Measurements from ENCODE around the gene VSTM2B. TPM values are rescaled to one million over a fixed set of nuclear protein-coding genes. Genes with fewer than 3 reads are reported as not detected.
"Not testable (repeated sequence)": the region's sequence is repeated elsewhere in the genome, so short reads cannot be mapped to it uniquely, and the experiment has no call there.

The VSTM2B gene
- total and polyA plus RNA-seq, 11 donors: not detected

DNA sequence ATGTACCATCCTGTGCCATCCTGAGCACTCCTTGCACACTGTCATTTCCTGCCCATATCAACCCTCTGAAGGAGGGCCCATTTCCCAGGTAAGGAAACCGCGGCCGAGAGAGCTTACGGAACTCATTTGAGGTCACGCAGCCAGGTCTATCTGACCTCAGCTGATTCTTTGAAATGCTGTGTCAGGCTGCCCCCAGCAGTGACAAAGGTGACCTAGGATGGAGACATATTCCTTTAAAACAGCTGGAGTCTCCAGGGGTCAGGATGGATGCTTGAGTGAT, 42.2 kb upstream of the VSTM2B start:
- no peak overlapping the region for H3K27ac ChIP-seq
- DNase-seq (peak in 1 of 5 donors; percentile 3), ATAC-seq (no peak)
- TF ChIP-seq POLR2A (IDR thresholded peaks at IDR 0.05) (no peak), CTCF (IDR thresholded peaks at IDR 0.05) (no peak)
- no peak overlapping the region for H3K4me3 ChIP-seq
- H3K27me3 ChIP-seq: peaks cover 0 to 33% (median 6%) of the 10 kb centered on the region in 9 donors
- peaks cover 0 to 5% (median 0%) of the 10 kb centered on the region in 12 donors for H3K9me3 ChIP-seq
- no peaks in the 10 kb centered on the region for H3K36me3 ChIP-seq
- intact Hi-C loops (cut with DNase I): no loop called here
- H3K4me1 ChIP-seq: no peaks in the 10 kb centered on the region
- WGBS, 4 donors: 86 to 91% (median 89%) methylated on average over 5 of the region's 5 CpGs

DNA sequence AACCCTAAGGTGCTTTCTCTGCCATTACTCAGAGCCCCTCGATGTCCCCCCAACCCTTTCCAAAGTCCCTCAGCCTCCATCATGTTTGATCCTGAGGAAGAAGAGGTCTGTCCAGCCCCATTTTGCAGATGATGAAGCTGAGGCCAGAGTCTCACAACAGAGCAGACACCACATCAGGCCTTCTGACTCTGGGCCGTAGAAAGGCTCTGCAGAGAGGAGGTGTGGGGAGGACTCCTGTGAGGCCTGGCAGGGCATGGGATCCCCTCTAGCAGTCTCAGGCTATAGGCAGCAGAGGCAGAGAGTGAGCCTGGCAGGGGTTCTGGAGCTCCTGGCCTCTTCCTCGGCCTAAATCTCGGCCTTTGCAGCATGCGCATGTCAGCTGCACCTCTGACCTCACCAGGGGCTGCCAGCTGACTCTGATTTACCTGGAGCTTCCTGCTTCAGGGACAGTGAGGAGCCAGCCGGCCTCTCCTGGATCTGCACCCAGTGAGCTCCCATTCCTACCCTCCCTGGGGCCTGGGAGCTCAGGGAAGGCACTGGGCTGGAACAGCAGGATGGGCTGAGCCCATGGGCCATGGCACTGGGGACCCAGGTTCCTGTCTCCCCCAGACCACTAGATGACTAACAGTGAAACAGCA, 41.7 kb upstream of the VSTM2B start:
- 54 to 69% (median 60%) methylated on average over 5 to 6 of the region's 6 CpGs for WGBS, 4 donors
- H3K27me3 ChIP-seq: peaks cover 0 to 33% (median 2%) of the 10 kb centered on the region in 9 donors
- intact Hi-C loops (cut with DNase I): no loop called here
- DNase-seq (peak in 1 of 5 donors; percentile 5), ATAC-seq (no peak)
- no peaks in the 10 kb centered on the region for H3K36me3 ChIP-seq
- peaks cover 0 to 5% (median 0%) of the 10 kb centered on the region in 12 donors for H3K9me3 ChIP-seq
- no peaks in the 10 kb centered on the region for H3K4me1 ChIP-seq
- TF ChIP-seq CTCF (IDR thresholded peaks at IDR 0.05) (no peak), POLR2A (IDR thresholded peaks at IDR 0.05) (no peak)
- H3K27ac ChIP-seq: no peak overlapping the region
- H3K4me3 ChIP-seq: no peak overlapping the region

DNA sequence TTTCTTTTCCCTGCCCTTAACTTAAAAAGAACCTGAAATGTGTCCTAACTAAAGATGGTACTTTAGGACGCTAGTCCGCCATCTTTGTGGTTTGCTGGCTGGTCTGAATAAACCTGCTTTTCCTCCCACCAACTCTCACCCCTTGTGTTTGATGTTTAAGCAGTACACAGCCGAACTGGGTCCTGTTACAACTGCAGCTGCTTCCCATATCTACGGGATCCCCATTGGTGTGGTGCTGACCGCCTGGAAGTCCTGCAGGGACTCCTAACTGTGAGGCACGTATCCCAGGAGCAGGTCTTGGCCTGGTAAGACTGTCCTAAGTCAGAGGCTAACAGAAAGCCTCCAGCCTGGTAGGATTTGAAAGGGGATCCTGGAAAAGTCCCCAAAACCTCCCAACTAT, 40.9 kb upstream of the VSTM2B start:
- no peak overlapping the region for H3K4me3 ChIP-seq
- WGBS, 4 donors: 52 to 64% (median 55%) methylated on average over 5 to 6 of the region's 6 CpGs
- TF ChIP-seq CTCF (IDR thresholded peaks at IDR 0.05) (no peak), POLR2A (IDR thresholded peaks at IDR 0.05) (no peak)
- peaks cover 0 to 5% (median 0%) of the 10 kb centered on the region in 12 donors for H3K9me3 ChIP-seq
- no peaks in the 10 kb centered on the region for H3K4me1 ChIP-seq
- peaks cover 0 to 29% (median 0%) of the 10 kb centered on the region in 9 donors for H3K27me3 ChIP-seq
- DNase-seq (peak in 1 of 5 donors; percentile 4), ATAC-seq (no peak)
- H3K36me3 ChIP-seq: no peaks in the 10 kb centered on the region
- no peak overlapping the region for H3K27ac ChIP-seq
- intact Hi-C loops (cut with DNase I): no loop called here

DNA sequence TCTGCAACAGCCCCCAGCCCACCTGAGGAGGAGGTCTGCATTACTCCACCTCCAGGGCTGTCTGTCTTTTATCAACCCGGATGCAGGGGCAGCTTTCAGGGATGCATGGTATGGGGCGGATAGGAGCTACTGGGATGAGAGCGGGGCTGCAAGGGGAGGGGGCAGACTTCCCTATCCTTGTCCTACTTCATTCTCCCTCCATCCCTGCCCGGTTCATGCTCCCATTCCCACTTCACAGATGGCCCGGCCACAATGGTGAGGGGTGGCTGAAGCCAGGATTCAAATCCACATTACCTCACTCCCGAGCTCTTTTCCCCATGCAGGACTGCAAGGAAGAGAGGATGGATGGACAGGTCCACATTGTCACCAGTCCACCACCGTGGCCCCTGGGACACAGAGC, 40.5 kb upstream of the VSTM2B start:
- peak in 1 of 5 donors; percentile 9 for DNase-seq

DNA sequence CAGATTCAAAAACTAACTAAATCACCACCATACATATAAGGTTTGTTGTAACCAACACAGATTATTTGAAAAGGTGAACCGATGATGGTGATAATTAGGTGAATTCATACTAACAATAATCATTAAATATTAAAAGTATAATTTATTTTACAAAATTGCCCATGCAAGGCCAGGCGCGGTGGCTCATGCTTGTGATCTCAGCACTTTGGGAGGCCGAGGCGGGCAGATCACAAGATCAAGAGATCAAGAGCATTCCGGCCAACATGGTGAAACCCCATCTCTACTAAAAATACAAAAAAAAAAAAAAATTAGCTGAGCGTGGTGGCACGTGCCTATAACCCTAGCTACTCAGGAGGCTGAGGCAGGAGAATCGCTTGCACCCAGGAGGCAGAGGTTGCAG, 38.8 kb upstream of the VSTM2B start:
- intact Hi-C loops (cut with DNase I); H3K4me1 ChIP-seq; H3K9me3 ChIP-seq; DNase-seq; H3K27ac ChIP-seq; H3K4me3 ChIP-seq; H3K36me3 ChIP-seq; ATAC-seq: not testable (repeated sequence)
- 86 to 93% (median 87%) methylated on average over 9 of the region's 9 CpGs for WGBS, 4 donors
- H3K27me3 ChIP-seq: peaks cover 0 to 38% (median 5%) of the 10 kb centered on the region in 9 donors

More for the DNA sequence above, 40.5 kb upstream of the VSTM2B start:
- Histone ChIP-seq H3K27ac (no peak overlapping the region), H3K4me3 (no peak overlapping the region), H3K4me1 (no peaks in the 10 kb centered on the region), H3K27me3 (peaks cover 0 to 26% (median 0%) of the 10 kb centered on the region in 9 donors), H3K9me3 (peaks cover 0 to 5% (median 0%) of the 10 kb centered on the region in 12 donors), H3K36me3 (no peaks in the 10 kb centered on the region)
- intact Hi-C loops (cut with DNase I): no loop called here
- WGBS, 4 donors: 53 to 69% (median 58%) methylated on average over 7 of the region's 7 CpGs
- no peak for ATAC-seq
- TF ChIP-seq CTCF (IDR thresholded peaks at IDR 0.05): no peak
- no peak for TF ChIP-seq POLR2A (IDR thresholded peaks at IDR 0.05)

Data from heart left ventricle (tissue), 16 donors.